HG02885 (cell line): ENCODE measurements around the gene TRIOBP.

ENCODE experiments used
- ATAC-seq: cut with Tn5 transposase; IDR thresholded peaks from one replicate; pipeline ENCODE4 v1.9.1; 2021; ENCODE audit warnings: mild to moderate bottlenecking; ENCODE audit not compliant: unreplicated experiment, poor library complexity

TRIOBP gene

GRCh38 chr22:37820350-37820749, 123.5 kb downstream of the TRIOBP start:
- ATAC-seq: no peak

- ATAC-seq: no peak
Observed at GRCh38 chr22:37822079-37822833, 125.4 kb downstream of the TRIOBP start.

- no peak for ATAC-seq
Observed at GRCh38 chr22:37823134-37823985, 126.5 kb downstream of the TRIOBP start, which contains the start of gene GALR3. Gene GALR3, plus strand, starts transcription at chr22:37823382. Its CDS starts 25 bp downstream, at chr22:37823407.

- ATAC-seq: no peak
Observed at GRCh38 chr22:37824674-37825641, 128.1 kb downstream of the TRIOBP start.
